ENCODE results near the gene TSPAN10.

TSPAN10 gene

DNA sequence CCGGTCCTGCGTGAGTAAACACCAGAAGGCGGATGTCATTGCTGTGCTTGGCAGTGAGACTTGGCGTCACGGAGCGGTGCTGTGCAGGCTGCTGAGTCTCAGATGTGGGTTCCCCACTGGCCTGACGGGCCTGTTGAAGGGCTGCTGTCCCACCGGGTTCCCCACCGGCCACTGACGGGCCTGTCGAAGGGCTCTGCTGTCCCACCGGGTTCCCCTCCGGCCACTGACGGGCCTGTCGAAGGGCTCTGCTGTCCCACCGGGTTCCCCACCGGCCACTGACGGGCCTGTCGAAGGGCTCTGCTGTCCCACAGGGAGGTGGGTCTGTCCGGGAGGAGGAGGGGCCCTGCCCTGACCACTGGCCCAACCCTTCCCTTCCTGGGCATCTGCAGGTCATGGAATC is 49.6 kb downstream of the TSPAN10 start:
- no peaks in the 10 kb centered on the region for H3K27me3 ChIP-seq (replicated peaks; ENCODE audit: control insufficient read depth, insufficient read depth, low read length)
- no peak overlapping the region for H3K4me3 ChIP-seq (replicated peaks; ENCODE audit: low read depth, low read length)
- no peak for DNase-seq (ENCODE audit: extremely low read depth, insufficient read length)
- TF ChIP-seq CTCF (IDR thresholded peaks at IDR 0.05; ENCODE audit: insufficient read depth, low read length, poor library complexity, severe bottlenecking) = no peak
- H3K36me3 ChIP-seq (ENCODE audit: control insufficient read depth, insufficient read depth, low read length) = peaks cover 47% of the 10 kb centered on the region

GRCh38 chr17:81687770-81688541 is 51.0 kb downstream of the TSPAN10 start:
- H3K27me3 ChIP-seq (replicated peaks; ENCODE audit: control insufficient read depth, insufficient read depth, low read length) = no peaks in the 10 kb centered on the region
- DNase-seq (ENCODE audit: extremely low read depth, insufficient read length) = no peak
- peaks cover 55% of the 10 kb centered on the region for H3K36me3 ChIP-seq (ENCODE audit: control insufficient read depth, insufficient read depth, low read length)
- no peak for TF ChIP-seq CTCF (IDR thresholded peaks at IDR 0.05; ENCODE audit: insufficient read depth, low read length, poor library complexity, severe bottlenecking)
- H3K4me3 ChIP-seq (replicated peaks; ENCODE audit: low read depth, low read length) = no peak overlapping the region

GRCh38 chr17:81688616-81689015 is 51.6 kb downstream of the TSPAN10 start:
- no peaks in the 10 kb centered on the region for H3K27me3 ChIP-seq (replicated peaks; ENCODE audit: control insufficient read depth, insufficient read depth, low read length)
- DNase-seq (ENCODE audit: extremely low read depth, insufficient read length) = no peak
- H3K4me3 ChIP-seq (replicated peaks; ENCODE audit: low read depth, low read length) = no peak overlapping the region
- peaks cover 61% of the 10 kb centered on the region for H3K36me3 ChIP-seq (ENCODE audit: control insufficient read depth, insufficient read depth, low read length)
- no peak for TF ChIP-seq CTCF (IDR thresholded peaks at IDR 0.05; ENCODE audit: insufficient read depth, low read length, poor library complexity, severe bottlenecking)

GRCh38 chr17:81690066-81690465 is 53.1 kb downstream of the TSPAN10 start:
- H3K36me3 ChIP-seq (ENCODE audit: control insufficient read depth, insufficient read depth, low read length) = peaks cover 69% of the 10 kb centered on the region

DNA sequence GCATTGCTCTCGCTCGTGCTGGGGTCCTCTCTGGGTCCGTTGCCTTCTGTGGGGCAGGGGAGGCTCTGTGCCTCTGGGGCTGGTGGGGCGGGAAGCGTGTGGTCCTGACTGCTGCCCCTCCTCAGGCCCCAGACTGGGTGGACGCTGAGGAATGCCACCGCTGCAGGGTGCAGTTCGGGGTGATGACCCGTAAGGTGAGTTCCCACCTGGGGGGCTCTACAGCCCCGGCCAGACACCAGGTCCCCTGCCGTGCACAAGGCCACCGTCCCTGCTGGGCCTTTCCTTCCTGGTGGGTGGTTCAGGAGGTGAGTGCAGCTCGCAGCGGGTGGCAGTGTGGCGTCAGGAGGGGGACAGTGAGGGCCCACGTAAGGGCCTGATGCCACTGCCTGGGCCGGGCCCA is 53.6 kb downstream of the TSPAN10 start:
- TF ChIP-seq CTCF (IDR thresholded peaks at IDR 0.05; ENCODE audit: insufficient read depth, low read length, poor library complexity, severe bottlenecking) = no peak
- H3K36me3 ChIP-seq (ENCODE audit: control insufficient read depth, insufficient read depth, low read length) = peaks cover 72% of the 10 kb centered on the region
- no peak overlapping the region for H3K4me3 ChIP-seq (replicated peaks; ENCODE audit: low read depth, low read length)
- no peaks in the 10 kb centered on the region for H3K27me3 ChIP-seq (replicated peaks; ENCODE audit: control insufficient read depth, insufficient read depth, low read length)
- no peak for DNase-seq (ENCODE audit: extremely low read depth, insufficient read length)

More at GRCh38 chr17:81690066-81690465, 53.1 kb downstream of the TSPAN10 start:
- DNase-seq (ENCODE audit: extremely low read depth, insufficient read length) = no peak
- Histone ChIP-seq H3K27me3 (replicated peaks; ENCODE audit: control insufficient read depth, insufficient read depth, low read length) (no peaks in the 10 kb centered on the region), H3K4me3 (replicated peaks; ENCODE audit: low read depth, low read length) (no peak overlapping the region)
- no peak for TF ChIP-seq CTCF (IDR thresholded peaks at IDR 0.05; ENCODE audit: insufficient read depth, low read length, poor library complexity, severe bottlenecking)
